Transverse colon (tissue), 4 donors: Measurements from ENCODE around the gene ARHGAP42. TPM values are rescaled to one million over a fixed set of nuclear protein-coding genes. Genes with fewer than 3 reads are reported as not detected.

Source experiments
- DNase-seq: peaks from one replicate; pipeline ENCODE4 v3.0.0-alpha.2; 2019
- H3K27ac ChIP-seq, 4 donors: fragments of 200-600 bp; sonication (generic); 2 replicates each; pipeline ENCODE4 v1.5.1; 2016 to 2018; ENCODE audit warnings: inconsistent platforms in 4 of 4
- H3K27me3 ChIP-seq: fragments of 200-600 bp; sonication (generic); 2 replicates; pipeline ENCODE4 v1.5.1; 2017; ENCODE audit warnings: inconsistent platforms
- H3K36me3 ChIP-seq, 4 donors: fragments of 200-600 bp; sonication (generic); 2 replicates each; pipeline ENCODE4 v1.5.1; 2017 to 2019; ENCODE audit warnings: inconsistent platforms in 4 of 4
- H3K4me1 ChIP-seq, 4 donors: fragments of 200-600 bp; sonication (generic); 2 replicates each; pipeline ENCODE4 v1.5.1; 2017 to 2020; ENCODE audit warnings: inconsistent platforms in 4 of 4
- H3K4me3 ChIP-seq, 4 donors: fragments of 200-600 bp; sonication (generic); 1 replicate in 1 of 4; 2 replicates in 3 of 4; pipeline versions ENCODE4 v1.5.1 to v1.6.1; 2017 to 2019; ENCODE audit warnings: inconsistent platforms in 4 of 4
- H3K9me3 ChIP-seq, 2 donors: fragments of 200-600 bp; sonication (generic); 2 replicates each; pipeline ENCODE4 v1.5.1; 2017 to 2019; ENCODE audit warnings: inconsistent platforms in 2 of 2
- CTCF ChIP-seq, 5 experiments: fragments of 200-600 bp in 3 of 5; fragments of 450-650 bp in 2 of 5; sonication (generic) in 3 of 5; IDR thresholded peaks; 1 replicate in 2 of 5; 2 replicates in 3 of 5; pipeline ENCODE4 v1.5.1; 2016 to 2017; ENCODE audit warnings: antibody characterized with exemption in 5 of 5, inconsistent platforms in 3 of 5, mild to moderate bottlenecking in 2 of 5, moderate library complexity in 1 of 5
- EP300 ChIP-seq: sonication (generic); formaldehyde crosslinking; IDR thresholded peaks from one replicate; pipeline ENCODE4 v1.6.1; 2017; ENCODE audit warnings: antibody characterized with exemption, low read depth
- POLR2A ChIP-seq: fragments of 450-650 bp; IDR thresholded peaks from one replicate; pipeline ENCODE4 v1.6.1; 2016; ENCODE audit warnings: antibody characterized with exemption, mild to moderate bottlenecking, moderate library complexity
- POLR2AphosphoS5 ChIP-seq, 3 donors: sonication (generic); formaldehyde crosslinking; IDR thresholded peaks; one replicate each; pipeline ENCODE4 v1.6.1; 2016; ENCODE audit warnings: antibody characterized with exemption in 3 of 3
- WGBS, 2 donors: methylation state at CpG; one replicate each; pipeline ENCODE4 v1.1.5; 2018; ENCODE audit warnings: low coverage in 1 of 2; 5-methylcytosine and 5-hydroxymethylcytosine counted together
- in situ Hi-C, 4 donors: fragments of 200-750 bp; cut with MboI; loops; one replicate each; pipeline versions ENCODE4 v1.15.0 to v1.15.1; 2017; ENCODE audit warnings: low sequenced_read_pairs in 3 of 4, low pct_ligation_motif_present in 1 of 4, low pct_unique_long_range_greater_than_20kb in 1 of 4
- intact Hi-C: fragments of 100-400 bp; cut with DNase I; formaldehyde crosslinking; loops from one replicate; pipeline ENCODE4 v1.15.1; 2023; ENCODE audit warnings: low total_unique reads
- total RNA-seq, 4 donors: library from RNA; depleted of rRNA; stranded (reverse); fragments of >200 nt; gene quantifications; one replicate each; pipeline ENCODE4 v1.1.0, GENCODE V29; 2016

The ARHGAP42 gene
- total RNA-seq, 4 donors from 2014 or later: 33.3 to 62.5 (median 40.9) TPM

- no peak for TF ChIP-seq POLR2AphosphoS5 (IDR thresholded peaks at IDR 0.05)
- no peak for TF ChIP-seq EP300
- TF ChIP-seq CTCF (IDR thresholded peaks at IDR 0.05): no peak
- TF ChIP-seq POLR2A: no peak
- intact Hi-C loops (no loop called here), in situ Hi-C loops (no loop called here)
- peaks cover 0 to 3% (median 0%) of the 10 kb centered on the region in 4 donors for H3K4me1 ChIP-seq
- no peaks in the 10 kb centered on the region for H3K9me3 ChIP-seq
- H3K27ac ChIP-seq: no peak overlapping the region
- no peaks in the 10 kb centered on the region for H3K27me3 ChIP-seq
- no peak overlapping the region for H3K4me3 ChIP-seq
- no peak for DNase-seq
- 67 to 72% methylated on average over 2 to 5 of the region's 5 CpGs for whole genome bisulfite sequencing, 2 donors
- no peaks in the 10 kb centered on the region for H3K36me3 ChIP-seq
Measured at GRCh38 chr11:100831929-100832494, 144.9 kb downstream of the ARHGAP42 start.

- intact Hi-C loops (no loop called here), in situ Hi-C loops (no loop called here)
- Histone ChIP-seq H3K9me3 (no peaks in the 10 kb centered on the region), H3K27ac (no peak overlapping the region), H3K4me1 (peaks cover 0 to 3% (median 0%) of the 10 kb centered on the region in 4 donors), H3K27me3 (no peaks in the 10 kb centered on the region), H3K36me3 (no peaks in the 10 kb centered on the region), H3K4me3 (no peak overlapping the region)
- DNase-seq: no peak
- TF ChIP-seq POLR2AphosphoS5 (IDR thresholded peaks at IDR 0.05): no peak
- no peak for TF ChIP-seq POLR2A
- TF ChIP-seq EP300: no peak
- no peak for TF ChIP-seq CTCF (IDR thresholded peaks at IDR 0.05)
- WGBS, 2 donors: 77% methylated on average over 1 of the region's 1 CpG; no CpG with 5 or more reads in 1 of the 2 donors
Measured at GRCh38 chr11:100832829-100833228, 145.7 kb downstream of the ARHGAP42 start.

GRCh38 chr11:100833276-100833675 lies 146.2 kb downstream of the ARHGAP42 start:
- no peak for TF ChIP-seq CTCF (IDR thresholded peaks at IDR 0.05)
- no peak for TF ChIP-seq POLR2AphosphoS5 (IDR thresholded peaks at IDR 0.05)
- TF ChIP-seq EP300: no peak
- TF ChIP-seq POLR2A: no peak

GRCh38 chr11:100835854-100836253 lies 148.8 kb downstream of the ARHGAP42 start:
- peaks cover 0 to 3% (median 0%) of the 10 kb centered on the region in 4 donors for H3K4me1 ChIP-seq
- no peaks in the 10 kb centered on the region for H3K27me3 ChIP-seq
- TF ChIP-seq POLR2AphosphoS5 (IDR thresholded peaks at IDR 0.05): no peak
- no peak for TF ChIP-seq EP300
- TF ChIP-seq POLR2A: no peak
- TF ChIP-seq CTCF (IDR thresholded peaks at IDR 0.05): no peak
- no peaks in the 10 kb centered on the region for H3K36me3 ChIP-seq
- 83 to 88% methylated on average over 1 of the region's 1 CpG for whole genome bisulfite sequencing, 2 donors
- H3K27ac ChIP-seq: no peak overlapping the region
- intact Hi-C loops: no loop called here
- in situ Hi-C loops: no loop called here
- H3K9me3 ChIP-seq: no peaks in the 10 kb centered on the region
- no peak overlapping the region for H3K4me3 ChIP-seq
- DNase-seq: no peak

More at GRCh38 chr11:100833276-100833675, 146.2 kb downstream of the ARHGAP42 start:
- in situ Hi-C loops: no loop called here
- DNase-seq: no peak
- Histone ChIP-seq H3K27ac (no peak overlapping the region), H3K36me3 (no peaks in the 10 kb centered on the region), H3K9me3 (no peaks in the 10 kb centered on the region), H3K27me3 (no peaks in the 10 kb centered on the region), H3K4me3 (no peak overlapping the region), H3K4me1 (peaks cover 0 to 3% (median 0%) of the 10 kb centered on the region in 4 donors)
- intact Hi-C loops: no loop called here
